ENCODE results near the gene HUNK. TPM values are rescaled to one million over a fixed set of nuclear protein-coding genes. Genes with fewer than 3 reads are reported as not detected.

The HUNK gene
- total RNA-seq, 1 donor, result under 0.01 TPM

DNA sequence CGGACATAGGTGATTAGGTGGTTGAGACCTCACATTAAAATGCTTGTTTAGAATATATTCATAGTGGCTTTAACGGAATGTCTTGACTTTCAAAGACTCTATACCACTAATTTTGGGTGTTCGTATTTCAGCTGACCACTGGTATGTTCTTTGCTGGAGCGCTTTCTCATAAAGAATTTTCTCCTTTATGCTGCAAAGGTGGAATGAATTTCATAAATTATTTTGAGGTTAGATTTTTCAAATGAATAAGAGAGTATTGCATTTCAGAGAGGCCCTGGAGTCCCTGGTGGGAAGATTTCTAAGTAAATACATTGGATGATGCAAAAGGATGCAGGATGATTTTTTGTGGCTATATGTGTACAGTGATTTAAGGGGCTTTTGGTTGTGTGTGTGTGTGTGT, 55.8 kb downstream of the HUNK start:
- H3K27ac ChIP-seq (ENCODE audit: low read depth, low read length), result no peak overlapping the region

GRCh38 chr21:31929548-31929947, 56.7 kb downstream of the HUNK start:
- no peaks in the 10 kb centered on the region for H4K20me1 ChIP-seq (ENCODE audit: insufficient read depth, low read length)
- H3K27ac ChIP-seq (ENCODE audit: low read depth, low read length), result no peak overlapping the region
- H3K4me1 ChIP-seq (ENCODE audit: insufficient read depth, low read length), result no peaks in the 10 kb centered on the region
- H3K27me3 ChIP-seq (ENCODE audit: insufficient read depth, low read length), result no peaks in the 10 kb centered on the region
- H3K79me2 ChIP-seq (ENCODE audit: insufficient read depth, low read length), result no peaks in the 10 kb centered on the region
- no peak overlapping the region for H2AFZ ChIP-seq (ENCODE audit: low read length)
- no peak overlapping the region for H3K4me2 ChIP-seq (ENCODE audit: insufficient read depth, low read length)
- no peaks in the 10 kb centered on the region for H3K36me3 ChIP-seq (ENCODE audit: insufficient read depth, low read length)
- H3K4me3 ChIP-seq (ENCODE audit: insufficient read depth, low read length), result no peak overlapping the region
- no peak for DNase-seq (ENCODE audit: insufficient read length, low spot score, missing footprints)
- TF ChIP-seq CTCF (IDR thresholded peaks at IDR 0.05; ENCODE audit: extremely low read depth, low read depth, low read length), result no peak
- no peaks in the 10 kb centered on the region for H3K9me3 ChIP-seq (ENCODE audit: low read depth, low read length)

More for the DNA sequence above, 55.8 kb downstream of the HUNK start:
- H4K20me1 ChIP-seq (ENCODE audit: insufficient read depth, low read length), result no peaks in the 10 kb centered on the region
- H2AFZ ChIP-seq (ENCODE audit: low read length), result no peak overlapping the region
- H3K27me3 ChIP-seq (ENCODE audit: insufficient read depth, low read length), result no peaks in the 10 kb centered on the region
- DNase-seq (ENCODE audit: insufficient read length, low spot score, missing footprints), result no peak
- H3K79me2 ChIP-seq (ENCODE audit: insufficient read depth, low read length), result no peaks in the 10 kb centered on the region
- H3K9me3 ChIP-seq (ENCODE audit: low read depth, low read length), result no peaks in the 10 kb centered on the region
- H3K4me1 ChIP-seq (ENCODE audit: insufficient read depth, low read length), result no peaks in the 10 kb centered on the region
- H3K4me2 ChIP-seq (ENCODE audit: insufficient read depth, low read length), result no peak overlapping the region
- H3K36me3 ChIP-seq (ENCODE audit: insufficient read depth, low read length), result no peaks in the 10 kb centered on the region
- TF ChIP-seq CTCF (IDR thresholded peaks at IDR 0.05; ENCODE audit: extremely low read depth, low read depth, low read length), result no peak
- H3K4me3 ChIP-seq (ENCODE audit: insufficient read depth, low read length), result no peak overlapping the region

- Histone ChIP-seq H3K27me3 (ENCODE audit: insufficient read depth, low read length) (no peaks in the 10 kb centered on the region), H3K27ac (ENCODE audit: low read depth, low read length) (no peak overlapping the region), H3K4me3 (ENCODE audit: insufficient read depth, low read length) (no peak overlapping the region), H3K36me3 (ENCODE audit: insufficient read depth, low read length) (no peaks in the 10 kb centered on the region), H3K4me1 (ENCODE audit: insufficient read depth, low read length) (no peaks in the 10 kb centered on the region), H3K9me3 (ENCODE audit: low read depth, low read length) (no peaks in the 10 kb centered on the region), H3K79me2 (ENCODE audit: insufficient read depth, low read length) (no peaks in the 10 kb centered on the region), H3K4me2 (ENCODE audit: insufficient read depth, low read length) (no peak overlapping the region), H2AFZ (ENCODE audit: low read length) (no peak overlapping the region), H4K20me1 (ENCODE audit: insufficient read depth, low read length) (no peaks in the 10 kb centered on the region)
- no peak for TF ChIP-seq CTCF (IDR thresholded peaks at IDR 0.05; ENCODE audit: extremely low read depth, low read depth, low read length)
- DNase-seq (ENCODE audit: insufficient read length, low spot score, missing footprints), result no peak
Measured at GRCh38 chr21:31930001-31930400, 57.2 kb downstream of the HUNK start.

DNA sequence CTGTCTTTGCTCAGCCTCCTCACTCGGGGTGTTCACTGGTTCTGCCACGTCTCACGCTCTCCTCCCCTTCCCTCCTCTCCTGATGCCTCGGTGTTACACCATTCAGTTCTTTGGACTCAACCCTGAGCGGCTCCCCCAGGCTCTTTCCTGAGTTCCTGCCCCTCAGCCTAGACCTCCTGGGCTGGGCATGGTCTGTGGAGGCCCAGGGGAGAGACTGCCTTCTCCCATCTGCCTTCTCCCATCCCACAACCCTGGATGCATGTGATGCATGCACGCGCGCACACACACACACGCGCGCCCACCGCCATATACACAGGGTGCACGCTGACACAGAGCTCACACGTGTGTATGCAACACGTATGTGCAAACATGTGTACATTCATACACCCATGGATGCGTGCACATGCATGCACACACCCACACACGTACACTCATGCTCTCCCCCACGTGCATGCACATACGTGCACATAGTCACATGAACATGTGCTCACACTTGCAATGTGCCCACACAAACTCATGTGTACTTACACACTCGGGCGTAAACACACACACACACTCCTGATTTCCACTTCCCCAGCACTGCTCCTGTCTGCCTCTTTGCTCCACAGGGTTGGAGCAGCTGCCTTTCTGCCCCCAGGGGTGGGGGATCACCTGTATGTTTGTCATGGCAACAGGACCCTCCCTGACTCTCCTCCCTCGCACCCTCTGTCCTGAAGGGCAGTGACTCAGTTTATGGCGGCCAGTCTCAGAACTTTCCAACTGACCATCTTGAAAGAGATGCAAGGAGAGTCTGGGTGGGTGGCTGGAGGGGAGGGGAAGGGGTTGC, 59.0 kb downstream of the HUNK start:
- no peak overlapping the region for H2AFZ ChIP-seq (ENCODE audit: low read length)
- no peak overlapping the region for H3K4me2 ChIP-seq (ENCODE audit: insufficient read depth, low read length)
- H3K27me3 ChIP-seq (ENCODE audit: insufficient read depth, low read length), result no peaks in the 10 kb centered on the region
- H3K27ac ChIP-seq (ENCODE audit: low read depth, low read length), result no peak overlapping the region
- H4K20me1 ChIP-seq (ENCODE audit: insufficient read depth, low read length), result no peaks in the 10 kb centered on the region
- H3K9me3 ChIP-seq (ENCODE audit: low read depth, low read length), result no peaks in the 10 kb centered on the region
- TF ChIP-seq CTCF (IDR thresholded peaks at IDR 0.05; ENCODE audit: extremely low read depth, low read depth, low read length), result no peak
- no peak for DNase-seq (ENCODE audit: insufficient read length, low spot score, missing footprints)
- H3K4me3 ChIP-seq (ENCODE audit: insufficient read depth, low read length), result no peak overlapping the region
- H3K79me2 ChIP-seq (ENCODE audit: insufficient read depth, low read length), result no peaks in the 10 kb centered on the region
- no peaks in the 10 kb centered on the region for H3K4me1 ChIP-seq (ENCODE audit: insufficient read depth, low read length)
- H3K36me3 ChIP-seq (ENCODE audit: insufficient read depth, low read length), result no peaks in the 10 kb centered on the region
